NCI-H1105 treated with DMSO at 0.1 percent for 48 hours (cell line): ENCODE results near the gene NPVF.

Source experiments
- DNase-seq: peaks from one replicate; lab custom pipeline; 2025; lab: John Stamatoyannopoulos, UW

Gene NPVF

GRCh38 chr7:25228386-25228785 lies at the start of gene NPVF:
Gene NPVF, minus strand, starts transcription at chr7:25228486. Its CDS starts 47 bp downstream, at chr7:25228439.
- DNase-seq = no peak

GRCh38 chr7:25272265-25272664 lies 44.0 kb upstream of the NPVF start:
- DNase-seq = peak; percentile 66

- no peak for DNase-seq
These were observed 35.1 kb upstream of the NPVF start for GRCh38 chr7:25263337-25263736.

- DNase-seq = no peak
These were observed 34.3 kb upstream of the NPVF start for GRCh38 chr7:25262586-25262985.

- no peak for DNase-seq
These were observed 33.4 kb upstream of the NPVF start for GRCh38 chr7:25261545-25262140.

GRCh38 chr7:25260862-25261494 lies 32.7 kb upstream of the NPVF start:
- DNase-seq = no peak

GRCh38 chr7:25259487-25260243 lies 31.4 kb upstream of the NPVF start:
- DNase-seq = peak; percentile 92

- no peak for DNase-seq
These were observed 28.1 kb upstream of the NPVF start for GRCh38 chr7:25256333-25256819.

- no peak for DNase-seq
These were observed 27.5 kb upstream of the NPVF start for GRCh38 chr7:25255611-25256332.

- no peak for DNase-seq
These were observed 26.3 kb upstream of the NPVF start for GRCh38 chr7:25254604-25255003.

- DNase-seq = no peak
These were observed 25.4 kb upstream of the NPVF start for GRCh38 chr7:25253714-25254113.

GRCh38 chr7:25250386-25250785 lies 22.1 kb upstream of the NPVF start:
- no peak for DNase-seq

GRCh38 chr7:25249772-25250171 lies 21.5 kb upstream of the NPVF start:
- no peak for DNase-seq

- DNase-seq = no peak
These were observed 18.0 kb upstream of the NPVF start for GRCh38 chr7:25246306-25246705.

GRCh38 chr7:25244254-25245033 lies 16.2 kb upstream of the NPVF start:
- no peak for DNase-seq

- no peak for DNase-seq
These were observed 14.4 kb upstream of the NPVF start for GRCh38 chr7:25242678-25243077.

GRCh38 chr7:25240896-25241295 lies 12.6 kb upstream of the NPVF start:
- DNase-seq = no peak

GRCh38 chr7:25240340-25240739 lies 12.1 kb upstream of the NPVF start:
- DNase-seq = no peak

GRCh38 chr7:25239888-25240287 lies 11.6 kb upstream of the NPVF start:
- DNase-seq = no peak

- DNase-seq = no peak
These were observed 9.9 kb upstream of the NPVF start for GRCh38 chr7:25238066-25238725.

GRCh38 chr7:25235471-25235870 lies 7.2 kb upstream of the NPVF start:
- DNase-seq = no peak
